Lower leg skin (tissue), 4 donors: Measurements from ENCODE around the gene MIDN. TPM values are rescaled to one million over a fixed set of nuclear protein-coding genes. Genes with fewer than 3 reads are reported as not detected.

Experiments used
- DNase-seq, 2 donors: peaks; one replicate each; pipeline ENCODE4 v3.0.0-alpha.2; 2019; ENCODE audit warnings: low spot score in 2 of 2
- H3K4me3 ChIP-seq: fragments of 200-600 bp; sonication (generic); 2 replicates; pipeline ENCODE4 v1.5.1; 2017; ENCODE audit warnings: mild to moderate bottlenecking, low read depth; ENCODE audit not compliant: poor library complexity, severe bottlenecking
- CTCF ChIP-seq, 3 donors: fragments of 450-650 bp; IDR thresholded peaks; one replicate each; pipeline ENCODE4 v1.5.1; 2016; ENCODE audit warnings: antibody characterized with exemption in 3 of 3, mild to moderate bottlenecking in 3 of 3, moderate library complexity in 2 of 3
- POLR2A ChIP-seq, 2 donors: fragments of 450-650 bp; IDR thresholded peaks; one replicate each; pipeline ENCODE4 v1.6.1; 2016 to 2017; ENCODE audit warnings: antibody characterized with exemption in 2 of 2, mild to moderate bottlenecking in 1 of 2, moderate library complexity in 1 of 2
- WGBS, 2 donors: methylation state at CpG; one replicate each; pipeline ENCODE4 v1.1.5; 2018; 5-methylcytosine and 5-hydroxymethylcytosine counted together
- intact Hi-C: fragments of 100-400 bp; cut with DNase I; formaldehyde crosslinking; loops from one replicate; pipeline ENCODE4 v1.15.0; 2023; ENCODE audit warnings: low total_unique reads
- total RNA-seq, 4 donors: library from RNA; depleted of rRNA; stranded (reverse); fragments of >200 nt; gene quantifications; one replicate each; pipeline ENCODE4 v1.1.0, GENCODE V29; 2016

The MIDN gene
- total RNA-seq, 4 donors from 2014 or later = 59.7 to 119 (median 78.7) TPM

GRCh38 chr19:1287354-1288225, 39.2 kb downstream of the MIDN start:
- 22 to 41% methylated on average over 41 to 44 of the region's 55 CpGs for WGBS, 2 donors
- no peak for DNase-seq
- intact Hi-C loops = loop anchor here (10.0 kb wide), 1 partner anchor 67 kb away; a partner anchor contains a TSS
- H3K4me3 ChIP-seq = no peak overlapping the region
- TF ChIP-seq POLR2A (IDR thresholded peaks at IDR 0.05) (no peak), CTCF (IDR thresholded peaks at IDR 0.05) (no peak)

- intact Hi-C loops = loop anchor here (10.0 kb wide), 1 partner anchor 67 kb away; a partner anchor contains a TSS
- no peak overlapping the region for H3K4me3 ChIP-seq
- DNase-seq = no peak
- WGBS, 2 donors = 73 to 77% methylated on average over 16 to 18 of the region's 18 CpGs
- TF ChIP-seq POLR2A (IDR thresholded peaks at IDR 0.05) (no peak), CTCF (IDR thresholded peaks at IDR 0.05) (no peak)
These were observed 39.8 kb downstream of the MIDN start for GRCh38 chr19:1288226-1288612.

GRCh38 chr19:1288833-1289685, 40.7 kb downstream of the MIDN start:
- no peak overlapping the region for H3K4me3 ChIP-seq
- TF ChIP-seq CTCF (IDR thresholded peaks at IDR 0.05) = no peak
- no peak for TF ChIP-seq POLR2A (IDR thresholded peaks at IDR 0.05)
- intact Hi-C loops = loop anchor here (10.0 kb wide), 1 partner anchor 66 kb away; a partner anchor contains a TSS
- DNase-seq = no peak
- 63 to 65% methylated on average over 24 to 31 of the region's 41 CpGs for WGBS, 2 donors

GRCh38 chr19:1289686-1290025, 41.3 kb downstream of the MIDN start:
- WGBS, 2 donors = 62 to 66% methylated on average over 11 to 15 of the region's 19 CpGs
- intact Hi-C loops = loop anchor here (10.0 kb wide), 1 partner anchor 65 kb away; a partner anchor contains a TSS
- no peak for DNase-seq

More at GRCh38 chr19:1289686-1290025, 41.3 kb downstream of the MIDN start:
- TF ChIP-seq POLR2A (IDR thresholded peaks at IDR 0.05) (no peak), CTCF (IDR thresholded peaks at IDR 0.05) (no peak)
- H3K4me3 ChIP-seq = no peak overlapping the region
